Tibial nerve (tissue), 4 donors: ENCODE measurements around the gene DYNC1I1.

Source experiments
- CTCF ChIP-seq, 5 experiments: fragments of 200-600 bp in 3 of 5; fragments of 450-650 bp in 2 of 5; sonication (generic) in 3 of 5; IDR thresholded peaks; one replicate each; pipeline ENCODE4 v1.5.1; 2016 to 2019; ENCODE audit warnings: antibody characterized with exemption in 5 of 5, mild to moderate bottlenecking in 3 of 5, moderate library complexity in 2 of 5
- EP300 ChIP-seq, 2 donors: sonication (generic); formaldehyde crosslinking; IDR thresholded peaks; one replicate each; pipeline ENCODE4 v1.6.1; 2017; ENCODE audit warnings: antibody characterized with exemption in 2 of 2, mild to moderate bottlenecking in 1 of 2
- POLR2A ChIP-seq, 2 donors: fragments of 450-650 bp; IDR thresholded peaks; one replicate each; pipeline ENCODE4 v1.6.1; 2017; ENCODE audit warnings: antibody characterized with exemption in 2 of 2, mild to moderate bottlenecking in 2 of 2, moderate library complexity in 2 of 2

GRCh38 chr7:96052289-96052688 is 279.9 kb downstream of the DYNC1I1 start:
- TF ChIP-seq CTCF (IDR thresholded peaks at IDR 0.05) (no peak), POLR2A (IDR thresholded peaks at IDR 0.05) (no peak), EP300 (IDR thresholded peaks at IDR 0.05) (no peak)
